ENCODE results near the gene DUSP28. TPM values are rescaled to one million over a fixed set of nuclear protein-coding genes. Genes with fewer than 3 reads are reported as not detected.

DUSP28 gene
- total and polyA plus RNA-seq, 2 of the 8 experiments (the other 6 are each of a cell fraction or from before 2014, with no cell fraction given): 2.1 to 2.3 TPM

GRCh38 chr2:240573071-240573515 lies 12.9 kb downstream of the DUSP28 start:
- FAIRE-seq (no peak), DNase-seq (ENCODE audit: low read depth in 1 of 2, low spot score in 2 of 2) (no peak)
- no peak overlapping the region for H2BK12ac ChIP-seq (ENCODE audit: low read depth, low read length)
- no peaks in the 10 kb centered on the region for H3K36me3 ChIP-seq (ENCODE audit: control insufficient read depth in 2 of 4, insufficient read depth in 4 of 4, low read length in 3 of 4)
- no peak overlapping the region for H4K8ac ChIP-seq (ENCODE audit: extremely low read depth, insufficient read depth, low read length)
- no peaks in the 10 kb centered on the region for H3K79me2 ChIP-seq (ENCODE audit: control insufficient read depth in 1 of 2, insufficient read depth in 2 of 2, low read length in 2 of 2)
- H3K4me2 ChIP-seq (ENCODE audit: insufficient read depth in 1 of 2, low read depth in 2 of 2, low read length in 2 of 2): no peak overlapping the region
- no peaks in the 10 kb centered on the region for H3K9me3 ChIP-seq (ENCODE audit: insufficient read depth in 2 of 2, low read depth in 1 of 2, low read length in 1 of 2)
- H4K91ac ChIP-seq (replicated peaks; ENCODE audit: insufficient read length, low read length): no peak overlapping the region
- H2BK15ac ChIP-seq (ENCODE audit: low read length): no peak overlapping the region
- no peak overlapping the region for H3K9ac ChIP-seq (replicated peaks in 1 of 4; ENCODE audit: extremely low read depth in 1 of 4, low read depth in 3 of 4, low read length in 3 of 4)
- H3K23me2 ChIP-seq (ENCODE audit: low read depth, low read length): peaks cover 3% of the 10 kb centered on the region; the same call in 1 of the 2 replicates
- ChIA-PET CTCF (ENCODE audit: partially characterized antibody) (interaction anchor here (0.9 to 1.4 kb wide), 3 partner anchors 9 to 79 kb away, joined by 3 to 4 read pairs (median 3); partner anchors contain the start of gene CAPN10), POLR2A (ENCODE audit: partially characterized antibody) (interaction anchor here (1.4 to 1.5 kb wide), 2 partner anchors 10 to 12 kb away, joined by 3 to 4 read pairs; no protein-coding TSS in a partner anchor)
- H3K79me1 ChIP-seq (ENCODE audit: low read depth, low read length): no peaks in the 10 kb centered on the region
- peaks cover 5 to 16% of the 10 kb centered on the region in 2 experiments for H4K20me1 ChIP-seq (replicated peaks in 1 of 2; ENCODE audit: control insufficient read depth in 1 of 2, insufficient read depth in 2 of 2, low read length in 2 of 2)
- H2BK120ac ChIP-seq (replicated peaks; ENCODE audit: low read depth, low read length): no peak overlapping the region
- no peak overlapping the region for H4K5ac ChIP-seq (ENCODE audit: insufficient read length, low read depth, low read length)
- WGBS, 2 experiments (ENCODE audit: extremely low coverage in 1 of 2, insufficient coverage in 1 of 2, insufficient read length in 1 of 2, insufficient replicate concordance in 2 of 2, low coverage in 1 of 2, low lambda C conversion rate in 2 of 2, missing lambda C conversion rate in 1 of 2): 78% methylated on average over 11 of the region's 20 CpGs; no CpG with 5 or more reads in 1 of the 2 experiments
- no peak overlapping the region for H2AK5ac ChIP-seq (ENCODE audit: low read depth, low read length)
- no peak overlapping the region for H3K27ac ChIP-seq (ENCODE audit: low read depth, low read length)
- no peak overlapping the region for H3K4ac ChIP-seq (replicated peaks; ENCODE audit: insufficient read length, low read depth, low read length)
- H3K23ac ChIP-seq (ENCODE audit: insufficient read length): no peak overlapping the region
- no peak overlapping the region for H2AFZ ChIP-seq (ENCODE audit: low read length)
- peaks cover 9 to 18% (median 15%) of the 10 kb centered on the region in 4 experiments; a peak in 6 of 7 replicates for H3K27me3 ChIP-seq (replicated peaks in 1 of 4; ENCODE audit: control insufficient read depth in 3 of 4, extremely low read depth in 1 of 4, insufficient read depth in 3 of 4, low read length in 3 of 4)
- no peak overlapping the region for H2BK20ac ChIP-seq (ENCODE audit: low read length)
- no peak overlapping the region for H3K4me3 ChIP-seq (ENCODE audit: extremely low read depth in 1 of 4, insufficient read depth in 2 of 4, low read depth in 3 of 4, low read length in 4 of 4)
- H3K14ac ChIP-seq (ENCODE audit: insufficient read length): no peak overlapping the region
- H3K18ac ChIP-seq (ENCODE audit: extremely low read depth, low read length): no peak overlapping the region
- no peak overlapping the region for H2BK5ac ChIP-seq (ENCODE audit: low read depth, low read length)
- H3K56ac ChIP-seq (replicated peaks; ENCODE audit: insufficient read length, low read depth, low read length): no peak overlapping the region
- peaks cover 0 to 5% (median 4%) of the 10 kb centered on the region in 4 experiments; a peak in 6 of 7 replicates for H3K4me1 ChIP-seq (replicated peaks in 1 of 4; ENCODE audit: control insufficient read depth in 3 of 4, insufficient read depth in 4 of 4, low read length in 3 of 4)
- TF ChIP-seq EZH2 (IDR thresholded peaks at IDR 0.05; ENCODE audit: low read depth, low read length, severe bottlenecking) (no peak), EGR1 (IDR thresholded peaks at IDR 0.05; ENCODE audit: borderline replicate concordance, low read depth, low read length) (no peak), MAFK (IDR thresholded peaks at IDR 0.05; ENCODE audit: low read depth, low read length) (no peak), SRF (IDR thresholded peaks at IDR 0.05; ENCODE audit: low read depth, low read length) (no peak), RAD21 (IDR thresholded peaks at IDR 0.05 in 1 of 2, conservative IDR thresholded peaks at IDR 0.05 in 1 of 2; ENCODE audit: low read depth in 2 of 2, low read length in 2 of 2) (no peak), TAF1 (IDR thresholded peaks at IDR 0.05; ENCODE audit: low read depth, low read length) (no peak), SP4 (IDR thresholded peaks at IDR 0.05; ENCODE audit: low read length) (no peak), RNF2 (IDR thresholded peaks at IDR 0.05; ENCODE audit: borderline replicate concordance, low read depth, low read length, missing control alignments, poor library complexity, severe bottlenecking) (no peak), JUN (IDR thresholded peaks at IDR 0.05; ENCODE audit: low read depth, low read length) (no peak), RXRA (IDR thresholded peaks at IDR 0.05; ENCODE audit: insufficient read depth, low read depth, low read length) (no peak), ATF2 (IDR thresholded peaks at IDR 0.05; ENCODE audit: low read length) (no peak), SIX5 (IDR thresholded peaks at IDR 0.05; ENCODE audit: low read depth, low read length) (no peak)

Measured in H1 (cell line).